GM12874 (cell line): ENCODE data around the gene TJP3.
A peak's percentile ranks its signal among the peaks of the same experiment; 100 is the strongest.

Source experiments
- TF ChIP-seq, protein P1 (sequence below): IDR thresholded peaks from 2 replicates; pipeline ENCODE4 v1.5.1; 2011; ENCODE audit warnings: low read depth, mild to moderate bottlenecking, control low read depth, low read length, moderate library complexity; ENCODE audit not compliant: insufficient read depth

The TJP3 gene

GRCh38 chr19:3669082-3669946, 38.9 kb upstream of the TJP3 start:
- TF ChIP-seq, protein P1, sequence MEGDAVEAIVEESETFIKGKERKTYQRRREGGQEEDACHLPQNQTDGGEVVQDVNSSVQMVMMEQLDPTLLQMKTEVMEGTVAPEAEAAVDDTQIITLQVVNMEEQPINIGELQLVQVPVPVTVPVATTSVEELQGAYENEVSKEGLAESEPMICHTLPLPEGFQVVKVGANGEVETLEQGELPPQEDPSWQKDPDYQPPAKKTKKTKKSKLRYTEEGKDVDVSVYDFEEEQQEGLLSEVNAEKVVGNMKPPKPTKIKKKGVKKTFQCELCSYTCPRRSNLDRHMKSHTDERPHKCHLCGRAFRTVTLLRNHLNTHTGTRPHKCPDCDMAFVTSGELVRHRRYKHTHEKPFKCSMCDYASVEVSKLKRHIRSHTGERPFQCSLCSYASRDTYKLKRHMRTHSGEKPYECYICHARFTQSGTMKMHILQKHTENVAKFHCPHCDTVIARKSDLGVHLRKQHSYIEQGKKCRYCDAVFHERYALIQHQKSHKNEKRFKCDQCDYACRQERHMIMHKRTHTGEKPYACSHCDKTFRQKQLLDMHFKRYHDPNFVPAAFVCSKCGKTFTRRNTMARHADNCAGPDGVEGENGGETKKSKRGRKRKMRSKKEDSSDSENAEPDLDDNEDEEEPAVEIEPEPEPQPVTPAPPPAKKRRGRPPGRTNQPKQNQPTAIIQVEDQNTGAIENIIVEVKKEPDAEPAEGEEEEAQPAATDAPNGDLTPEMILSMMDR, result no peak

DNA sequence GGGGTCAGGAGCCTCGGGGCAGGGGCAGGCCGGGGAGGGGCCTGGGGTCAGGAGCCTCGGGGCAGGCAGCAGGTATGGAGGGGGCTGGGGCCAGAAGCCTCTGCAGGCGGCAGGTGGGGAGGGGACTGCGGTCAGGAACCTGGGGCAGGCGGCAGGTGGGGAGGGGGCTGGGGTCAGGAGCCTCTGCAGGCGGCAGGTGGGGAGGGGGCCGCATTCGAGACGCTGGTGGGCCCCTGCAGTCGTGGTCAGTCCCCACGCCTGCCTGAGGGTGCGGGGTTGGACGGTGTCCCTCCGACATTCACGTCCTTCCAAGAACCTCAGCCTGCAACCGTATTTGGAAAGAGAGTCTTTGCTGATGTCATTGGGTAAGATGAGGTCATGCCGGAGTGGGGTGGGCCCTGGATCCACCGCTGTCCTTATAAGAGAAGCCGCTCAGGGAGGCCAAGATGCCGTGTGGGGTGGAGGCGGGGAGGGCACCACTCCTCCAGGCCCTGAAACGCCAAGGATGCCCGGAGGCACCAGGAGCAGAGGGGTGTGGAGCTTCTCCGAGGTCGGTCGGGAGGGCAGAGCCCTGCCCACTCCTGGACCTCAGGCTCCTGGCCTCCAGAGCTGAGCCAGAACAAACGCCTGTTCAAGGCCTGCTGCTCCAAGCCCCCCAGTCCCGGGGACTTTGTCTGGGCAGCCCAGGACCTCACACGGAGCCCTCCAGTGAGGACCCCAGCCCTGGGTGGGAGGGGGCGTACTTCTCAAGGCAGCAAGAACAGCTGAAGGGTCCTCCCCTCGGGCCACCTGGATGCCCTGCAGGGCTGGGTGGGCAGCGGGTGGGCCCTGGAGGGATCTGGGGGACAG, 38.0 kb upstream of the TJP3 start:
- TF ChIP-seq, protein P1, result no peak

DNA sequence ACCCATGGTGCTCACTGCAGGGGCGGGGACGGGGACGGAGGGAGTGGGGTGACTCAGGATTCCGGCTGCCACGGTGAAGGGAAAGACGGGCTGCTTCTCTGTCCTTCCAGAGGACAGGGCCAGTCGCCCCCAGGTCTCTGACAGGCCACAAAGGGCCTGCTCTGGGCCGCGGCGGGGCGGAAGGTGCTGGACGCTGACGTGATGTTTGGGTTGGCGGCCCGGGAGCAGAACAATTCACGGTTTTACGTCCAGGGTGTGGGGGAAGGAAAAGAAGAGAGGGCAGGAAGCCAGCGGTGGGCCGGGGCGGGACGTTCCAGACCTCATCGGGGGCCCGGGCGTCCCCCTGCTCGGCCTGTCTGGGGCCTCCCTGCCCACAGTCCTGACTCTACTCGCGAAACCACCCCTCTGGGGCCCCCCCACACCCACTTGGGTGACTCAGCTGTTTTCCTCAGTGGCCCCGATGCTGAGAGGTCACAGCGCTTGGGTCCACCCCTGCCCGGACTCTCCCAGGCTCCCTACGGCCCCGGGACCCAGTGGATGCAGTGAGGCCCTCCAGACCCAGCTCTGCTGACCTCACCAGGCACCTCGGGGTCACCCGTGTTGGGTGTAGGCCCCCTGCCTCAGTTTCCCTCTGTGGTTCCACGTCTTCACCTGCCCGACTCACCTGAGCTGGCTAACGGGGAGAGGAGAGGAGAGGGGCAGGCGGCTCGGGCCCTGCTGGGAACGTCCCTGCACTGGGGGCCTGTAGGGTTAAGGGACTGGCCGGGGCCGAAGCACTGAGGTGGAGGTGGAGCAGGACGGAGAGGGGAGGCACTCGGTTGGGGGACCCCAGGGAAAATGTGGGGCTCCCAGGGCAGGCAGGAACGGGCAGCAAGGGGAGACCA, 37.1 kb upstream of the TJP3 start:
- TF ChIP-seq, protein P1, result no peak

GRCh38 chr19:3671680-3672574, 36.3 kb upstream of the TJP3 start:
- TF ChIP-seq, protein P1, result no peak

DNA sequence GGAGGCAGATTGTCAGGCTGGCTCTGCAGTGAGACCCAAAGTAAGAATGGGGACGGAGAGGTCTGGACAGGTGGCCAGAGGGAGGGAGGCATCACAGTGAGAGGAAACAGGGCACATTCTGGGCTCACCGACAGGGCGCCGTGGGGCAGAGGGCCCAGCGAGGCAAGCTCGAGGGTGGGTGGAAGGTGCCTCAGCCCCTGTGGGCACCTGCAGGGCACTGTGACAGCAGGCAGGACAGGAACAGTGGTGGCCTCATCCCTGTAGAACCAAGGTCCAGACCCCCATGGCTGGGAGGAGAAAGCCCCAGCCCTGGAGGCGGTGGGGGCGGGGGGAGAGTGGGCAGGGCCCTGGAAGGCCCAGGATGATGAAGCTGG, 35.6 kb upstream of the TJP3 start:
- TF ChIP-seq, protein P1, result no peak

- TF ChIP-seq, protein P1, result 0 out of 2 replicates have a peak, but pooled peaks have one; percentile 3
Observed at GRCh38 chr19:3672993-3673392, 35.2 kb upstream of the TJP3 start.
